KG1 (cell line): ENCODE results near the gene SEC14L6.

ENCODE experiments used
- DNase-seq: peaks from one replicate; lab custom pipeline; 2025; lab: John Stamatoyannopoulos, UW

SEC14L6 gene

GRCh38 chr22:30495041-30495784 lies 51.3 kb downstream of the SEC14L6 start:
- DNase-seq = no peak

GRCh38 chr22:30492144-30492543 lies 54.4 kb downstream of the SEC14L6 start:
- no peak for DNase-seq

- no peak for DNase-seq
Observed at GRCh38 chr22:30491381-30491780, 55.2 kb downstream of the SEC14L6 start.

GRCh38 chr22:30490399-30490798 lies 56.1 kb downstream of the SEC14L6 start:
- no peak for DNase-seq

GRCh38 chr22:30488121-30488520 lies 58.4 kb downstream of the SEC14L6 start:
- DNase-seq = no peak

- DNase-seq = no peak
Observed at GRCh38 chr22:30486661-30487115, 59.9 kb downstream of the SEC14L6 start.

GRCh38 chr22:30486118-30486517 lies 60.4 kb downstream of the SEC14L6 start:
- DNase-seq = no peak

GRCh38 chr22:30485362-30485988 lies 61.1 kb downstream of the SEC14L6 start:
- peak; percentile 45 for DNase-seq

GRCh38 chr22:30483169-30483568 lies 63.4 kb downstream of the SEC14L6 start:
- DNase-seq = no peak

GRCh38 chr22:30481711-30482110 lies 64.8 kb downstream of the SEC14L6 start:
- no peak for DNase-seq

GRCh38 chr22:30479981-30480380 lies 66.6 kb downstream of the SEC14L6 start:
- DNase-seq = no peak

GRCh38 chr22:30474683-30475424 lies 71.7 kb downstream of the SEC14L6 start:
- no peak for DNase-seq

- no peak for DNase-seq
Observed at GRCh38 chr22:30474121-30474520, 72.4 kb downstream of the SEC14L6 start.

GRCh38 chr22:30472994-30473720 lies 73.4 kb downstream of the SEC14L6 start:
- no peak for DNase-seq
